GM04503 (cell line): ENCODE results near the gene HAVCR2.

Experiments
- DNase-seq: peaks from one replicate; pipeline ENCODE4 v3.0.0-alpha.2; 2012; ENCODE audit warnings: low read depth

HAVCR2 gene

GRCh38 chr5:157108976-157109375 lies at the start of gene HAVCR2:
TSS of gene HAVCR2 (minus strand) at chr5:157109044. CDS start at chr5:157108983, 61 bp downstream.
- DNase-seq: no peak

GRCh38 chr5:157157293-157157891 lies 48.5 kb upstream of the HAVCR2 start:
- DNase-seq: no peak

- DNase-seq: no peak
Observed at GRCh38 chr5:157155297-157155696, 46.5 kb upstream of the HAVCR2 start.

- no peak for DNase-seq
Observed at GRCh38 chr5:157150995-157151394, 42.2 kb upstream of the HAVCR2 start.

GRCh38 chr5:157148734-157149615 lies 40.1 kb upstream of the HAVCR2 start:
- peak; percentile 6 for DNase-seq

- DNase-seq: peak; percentile 3
Observed at GRCh38 chr5:157143127-157143971, 34.5 kb upstream of the HAVCR2 start.

- peak; percentile 97 for DNase-seq
Observed at GRCh38 chr5:157142317-157143126, 33.7 kb upstream of the HAVCR2 start, which contains the start of gene MED7. TSS of gene MED7 (minus strand) at chr5:157142865. CDS start at chr5:157139431, 3,434 bp downstream.

GRCh38 chr5:157137691-157138090 lies 28.8 kb upstream of the HAVCR2 start:
- DNase-seq: no peak

GRCh38 chr5:157132281-157132612 lies 23.4 kb upstream of the HAVCR2 start:
- DNase-seq: no peak

- no peak for DNase-seq
Observed at GRCh38 chr5:157130925-157131324, 22.1 kb upstream of the HAVCR2 start.

GRCh38 chr5:157121709-157122108 lies 12.9 kb upstream of the HAVCR2 start:
- DNase-seq: no peak

GRCh38 chr5:157120102-157120501 lies 11.3 kb upstream of the HAVCR2 start:
- DNase-seq: no peak

- DNase-seq: no peak
Observed at GRCh38 chr5:157116483-157116954, 7.7 kb upstream of the HAVCR2 start.

GRCh38 chr5:157115502-157115901 lies 6.7 kb upstream of the HAVCR2 start:
- DNase-seq: no peak

- no peak for DNase-seq
Observed at GRCh38 chr5:157115012-157115411, 6.2 kb upstream of the HAVCR2 start.

- no peak for DNase-seq
Observed at GRCh38 chr5:157113002-157113401, 4.2 kb upstream of the HAVCR2 start.

GRCh38 chr5:157109744-157110143 lies 900 bp upstream of the HAVCR2 start:
- DNase-seq: no peak

GRCh38 chr5:157107508-157107907 lies 1.3 kb downstream of the HAVCR2 start:
- DNase-seq: no peak

GRCh38 chr5:157106630-157107461 lies 2.0 kb downstream of the HAVCR2 start:
- DNase-seq: no peak

GRCh38 chr5:157100140-157100679 lies 8.6 kb downstream of the HAVCR2 start:
- DNase-seq: peak; percentile 36
